Measurements from ENCODE around the gene PPP2R5B. TPM values are rescaled to one million over a fixed set of nuclear protein-coding genes. Genes with fewer than 3 reads are reported as not detected.

The PPP2R5B gene
- 6.0 and 11.1 TPM in 2 replicates for total RNA-seq

DNA sequence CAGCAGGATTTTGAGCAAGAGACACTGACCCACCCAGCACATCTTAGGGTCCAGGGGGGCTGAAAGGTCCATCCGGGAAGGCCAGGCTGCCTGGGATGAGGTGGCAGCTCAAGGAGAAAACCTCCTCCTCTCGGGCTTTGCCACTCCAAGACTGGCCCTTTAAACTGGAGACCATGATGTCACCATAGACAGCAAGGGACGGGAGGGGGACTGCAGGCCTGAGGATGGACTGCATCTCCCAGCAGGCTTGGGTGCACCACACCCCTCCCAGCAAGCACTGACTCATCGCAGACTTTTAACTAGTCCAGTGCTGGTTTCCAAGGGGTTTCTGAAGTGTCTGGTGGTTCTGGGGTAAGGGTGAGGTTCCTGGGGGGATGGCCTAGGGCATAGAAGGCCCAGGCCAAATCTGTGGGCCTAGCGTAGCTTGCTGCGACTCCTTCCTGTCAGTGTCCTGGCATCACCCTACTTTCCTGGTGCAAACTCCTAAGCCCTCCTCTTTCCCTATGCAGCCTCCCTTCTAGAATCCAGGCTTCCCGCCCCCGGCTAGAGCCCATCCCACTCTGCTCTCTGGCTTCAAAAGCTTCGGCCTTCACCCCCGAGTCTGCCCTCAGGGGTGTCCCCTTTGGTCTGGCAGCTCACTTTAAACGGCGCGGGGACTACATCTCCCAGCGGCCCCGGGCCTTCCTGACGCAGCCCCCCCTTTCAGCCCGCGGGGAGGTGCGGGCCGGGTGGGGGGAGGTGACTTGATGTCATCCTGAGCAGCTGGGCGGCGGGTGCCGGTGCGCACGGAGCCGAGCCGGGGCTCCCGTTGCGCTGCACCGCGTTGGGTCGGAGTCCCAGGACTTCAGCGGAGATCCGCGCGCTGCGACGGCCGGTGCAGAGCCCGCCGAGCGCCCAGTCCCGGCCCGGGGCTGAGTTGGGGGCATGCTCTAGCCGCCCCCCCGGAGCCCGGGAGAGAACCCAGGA lies at the start of gene PPP2R5B:
TSS of gene PPP2R5B (plus strand) at position 746 of the 966 bp plus-strand sequence. CDS start 1,046 bp downstream, outside the sequence.
- DNase-seq (ENCODE audit: low read depth in 2 of 2) = peak; percentile 76 to 95

DNA sequence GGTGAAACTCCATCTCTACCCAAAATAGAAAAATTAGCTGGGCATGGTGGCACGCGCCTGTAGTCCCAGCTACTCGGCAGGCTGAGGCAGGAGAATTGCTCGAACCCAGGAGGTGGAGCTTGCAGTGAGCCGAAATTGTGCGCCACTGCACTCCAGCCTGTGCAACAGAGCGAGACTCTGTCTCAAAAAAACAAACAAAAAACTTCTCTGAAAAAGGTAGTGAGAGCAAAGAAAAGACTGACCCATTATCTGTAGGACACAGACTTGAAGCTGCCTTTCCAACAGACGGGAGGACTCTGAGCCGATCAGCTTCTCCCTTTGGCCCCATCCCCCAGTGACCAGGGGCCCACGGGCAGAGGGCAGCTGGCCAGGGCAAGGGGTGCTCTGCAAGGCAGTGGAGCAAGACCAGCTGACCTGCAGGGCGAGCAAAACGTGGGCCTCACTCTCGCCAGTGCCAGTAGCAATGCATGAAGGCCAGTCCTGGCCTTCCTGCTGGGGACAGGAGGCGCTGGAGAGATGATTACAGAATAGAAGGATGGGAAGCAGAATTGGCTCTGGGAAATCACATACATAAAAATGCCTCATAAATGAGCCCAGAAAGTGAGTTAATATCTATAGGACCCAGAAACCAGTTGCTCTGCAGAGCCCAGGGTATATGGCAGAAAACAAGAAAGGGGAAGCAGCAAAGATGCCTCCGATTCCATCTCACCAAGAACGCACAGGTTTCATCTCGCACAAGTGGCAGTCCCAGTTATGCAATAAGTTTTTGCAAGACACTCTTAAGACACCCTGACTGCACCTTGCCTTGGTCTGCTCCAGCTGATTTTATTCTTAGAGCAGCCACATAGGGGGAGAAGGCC lies 48.9 kb upstream of the PPP2R5B start:
- DNase-seq (ENCODE audit: low read depth in 2 of 2) = no peak

DNA sequence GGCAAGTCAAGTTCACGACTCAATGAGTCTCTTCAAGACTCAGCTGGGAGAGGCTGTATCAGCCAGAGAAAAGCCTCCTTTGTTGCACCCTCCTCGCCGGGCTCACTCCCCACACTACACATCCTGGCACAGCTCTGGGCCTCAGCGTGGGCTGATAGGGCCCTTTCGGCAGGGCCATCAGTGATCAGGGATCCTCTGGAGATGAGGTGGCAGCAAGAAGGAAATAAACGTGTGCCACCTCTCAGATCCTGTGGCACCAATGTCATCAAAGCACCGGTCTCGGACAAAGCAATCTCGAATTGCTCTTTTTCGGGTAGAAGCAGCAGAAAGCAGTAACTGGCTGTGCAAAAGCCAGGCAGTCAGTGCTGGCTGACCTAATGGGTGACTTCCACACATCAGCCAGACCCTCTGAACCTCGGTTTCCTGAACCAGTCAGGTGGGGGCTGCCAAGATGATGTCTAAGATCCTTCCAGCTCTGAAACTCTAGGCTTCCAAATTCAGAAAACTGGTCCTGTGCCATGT lies 48.2 kb upstream of the PPP2R5B start:
- no peak for DNase-seq (ENCODE audit: low read depth in 2 of 2)

DNA sequence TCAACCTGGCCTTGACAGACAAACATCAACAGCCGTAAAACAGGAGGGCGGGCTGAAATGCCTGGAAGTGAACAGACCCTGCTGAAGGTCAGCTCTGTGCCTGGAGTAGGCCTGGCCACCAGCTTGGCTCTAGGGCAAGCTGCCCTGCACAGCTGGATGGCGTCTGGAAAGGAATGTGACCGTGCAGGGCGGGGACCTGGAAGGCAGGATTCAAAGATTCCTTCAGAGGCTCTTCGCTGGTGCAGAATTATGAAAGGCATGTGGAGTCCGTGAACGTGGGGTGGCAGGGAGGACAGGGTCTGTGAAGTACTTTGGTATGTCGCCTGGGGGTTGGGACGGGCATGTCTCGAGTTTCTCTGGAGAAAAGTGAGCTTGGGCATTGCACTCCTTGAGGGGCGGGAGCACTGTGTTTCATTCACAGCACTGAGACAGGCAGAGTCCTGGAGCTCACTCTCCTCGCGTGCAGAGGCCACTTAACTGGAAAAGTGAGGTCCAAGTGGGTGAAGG lies 47.6 kb upstream of the PPP2R5B start:
- DNase-seq (ENCODE audit: low read depth in 2 of 2) = no peak

DNA sequence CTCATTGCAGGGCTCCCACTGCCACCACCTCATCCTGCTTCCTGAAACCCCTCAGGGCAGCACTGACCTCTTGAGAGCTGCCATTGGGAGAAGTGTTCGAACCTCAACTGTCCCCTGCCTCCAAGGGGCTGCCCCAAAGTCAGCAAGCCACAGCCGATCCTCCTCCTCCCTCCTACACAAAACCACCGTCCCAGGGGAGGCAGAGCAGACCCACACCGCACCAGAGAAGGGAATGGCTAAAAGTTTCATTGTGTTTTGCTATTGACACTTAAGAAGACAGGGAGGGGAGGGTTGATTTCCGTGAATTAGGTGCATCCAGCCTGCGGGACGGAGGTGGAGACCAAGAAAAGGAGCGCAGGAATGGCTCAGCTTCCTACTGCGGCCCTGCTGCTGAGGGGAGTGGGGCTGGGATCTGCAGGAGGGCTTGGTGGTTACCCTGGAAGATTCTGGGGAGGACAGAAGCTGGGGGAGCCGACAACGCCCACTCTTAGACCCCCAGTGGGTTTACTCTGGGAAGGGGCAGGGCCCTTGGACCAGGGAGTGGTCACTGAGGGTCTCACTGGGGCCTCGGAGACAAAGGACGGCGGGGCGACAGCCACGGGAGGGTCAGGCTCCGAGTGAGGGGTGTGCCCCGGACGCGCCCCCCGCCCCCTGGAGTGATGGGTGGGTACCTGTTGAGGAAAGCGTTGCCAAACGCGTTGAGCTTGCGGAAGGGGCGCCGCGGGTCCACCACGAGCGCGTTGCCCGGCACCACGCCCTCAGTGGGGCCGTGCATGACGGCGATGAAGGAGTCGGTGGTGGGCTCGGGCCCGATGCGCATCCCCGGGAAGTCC lies 46.9 kb upstream of the PPP2R5B start:
- no peak for DNase-seq (ENCODE audit: low read depth in 2 of 2)

DNA sequence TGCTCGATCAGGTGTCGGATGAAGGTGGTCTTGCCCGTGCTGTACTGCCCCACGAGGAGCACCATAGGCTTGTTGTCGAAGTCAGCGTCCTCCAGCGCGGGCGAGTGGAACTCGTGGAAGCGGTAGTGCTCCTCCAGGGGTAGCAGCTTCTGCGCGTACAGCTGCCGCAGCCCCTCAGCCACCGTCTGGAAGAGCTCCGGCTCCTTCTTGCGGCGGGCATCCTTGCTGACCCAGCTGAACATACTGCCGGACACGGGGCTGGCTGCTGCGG lies 46.3 kb upstream of the PPP2R5B start:
- DNase-seq (ENCODE audit: low read depth in 2 of 2) = no peak

DNA sequence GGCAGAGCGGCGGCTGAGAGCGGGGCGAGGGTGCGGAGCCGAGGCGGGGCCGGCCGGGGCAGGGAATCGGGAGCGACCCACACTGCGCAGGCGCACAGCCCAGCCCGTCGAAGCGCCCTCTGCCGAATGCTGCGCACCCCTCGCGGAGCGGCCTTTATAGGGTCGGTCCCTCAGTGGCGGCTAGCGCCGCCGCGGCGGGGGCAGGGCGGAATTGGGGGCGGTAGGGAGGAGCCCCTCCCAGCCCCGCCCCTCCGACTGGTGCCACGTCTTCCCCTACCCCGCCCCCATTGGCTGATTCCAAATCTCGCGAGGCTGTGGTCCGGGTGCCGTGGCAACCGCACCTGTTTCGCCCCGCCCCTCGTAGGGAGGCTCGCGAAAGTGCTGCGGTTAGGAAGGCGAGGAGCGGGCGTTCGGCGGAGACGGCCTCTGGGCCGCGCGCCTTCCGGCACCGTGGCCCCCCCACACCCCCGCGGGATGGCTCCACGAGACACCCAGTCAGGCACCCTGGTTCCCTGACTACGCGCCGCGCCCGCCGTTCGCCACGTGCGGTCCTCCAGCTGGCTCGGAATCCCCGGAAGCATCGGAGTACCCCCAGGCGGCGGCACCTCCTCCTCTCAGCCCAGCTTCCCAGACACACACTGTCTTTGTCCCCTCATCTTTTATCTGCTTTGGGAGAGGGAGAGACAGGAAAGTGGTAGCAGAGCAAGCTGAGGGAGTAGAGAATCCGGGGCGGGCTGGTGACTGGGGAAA lies 45.8 kb upstream of the PPP2R5B start, which contains the start of gene EHD1:
TSS of gene EHD1 (minus strand) at position 128 of the 750 bp plus-strand sequence. CDS start 157 bp downstream, outside the sequence.
- peak; percentile 91 to 97 for DNase-seq (ENCODE audit: low read depth in 2 of 2)

DNA sequence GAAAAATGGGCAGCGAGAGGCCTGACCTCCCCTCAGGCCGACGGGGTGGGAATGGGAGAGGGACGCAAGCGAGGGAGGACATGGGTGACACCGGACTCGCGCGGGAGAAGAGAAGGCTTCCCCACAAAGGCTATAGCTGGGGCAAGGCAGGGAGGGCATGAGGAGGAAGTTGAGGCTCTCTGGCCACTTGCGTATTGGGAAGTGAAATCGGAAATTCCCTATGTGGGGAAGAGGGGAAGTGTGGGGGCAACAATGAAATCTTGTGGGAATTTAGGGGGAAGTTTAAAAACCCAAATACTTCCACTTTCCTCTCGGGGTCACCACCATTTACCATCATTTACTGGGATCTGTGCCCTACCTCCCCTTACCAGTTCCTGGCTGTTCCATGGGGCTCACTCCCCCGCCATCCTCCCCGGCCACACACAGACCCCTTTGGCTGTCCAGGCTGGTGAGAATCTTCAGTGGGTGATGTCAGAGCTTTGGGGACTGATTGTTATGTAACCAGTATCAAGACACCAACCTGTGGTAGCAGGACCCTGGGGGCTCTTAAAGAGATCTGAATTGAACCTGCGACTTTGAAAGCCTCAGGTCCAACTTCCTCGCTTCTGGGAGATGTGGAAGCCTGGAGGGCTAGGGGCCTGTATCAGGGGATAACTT lies 45.1 kb upstream of the PPP2R5B start:
- DNase-seq (ENCODE audit: low read depth in 2 of 2) = no peak

DNA sequence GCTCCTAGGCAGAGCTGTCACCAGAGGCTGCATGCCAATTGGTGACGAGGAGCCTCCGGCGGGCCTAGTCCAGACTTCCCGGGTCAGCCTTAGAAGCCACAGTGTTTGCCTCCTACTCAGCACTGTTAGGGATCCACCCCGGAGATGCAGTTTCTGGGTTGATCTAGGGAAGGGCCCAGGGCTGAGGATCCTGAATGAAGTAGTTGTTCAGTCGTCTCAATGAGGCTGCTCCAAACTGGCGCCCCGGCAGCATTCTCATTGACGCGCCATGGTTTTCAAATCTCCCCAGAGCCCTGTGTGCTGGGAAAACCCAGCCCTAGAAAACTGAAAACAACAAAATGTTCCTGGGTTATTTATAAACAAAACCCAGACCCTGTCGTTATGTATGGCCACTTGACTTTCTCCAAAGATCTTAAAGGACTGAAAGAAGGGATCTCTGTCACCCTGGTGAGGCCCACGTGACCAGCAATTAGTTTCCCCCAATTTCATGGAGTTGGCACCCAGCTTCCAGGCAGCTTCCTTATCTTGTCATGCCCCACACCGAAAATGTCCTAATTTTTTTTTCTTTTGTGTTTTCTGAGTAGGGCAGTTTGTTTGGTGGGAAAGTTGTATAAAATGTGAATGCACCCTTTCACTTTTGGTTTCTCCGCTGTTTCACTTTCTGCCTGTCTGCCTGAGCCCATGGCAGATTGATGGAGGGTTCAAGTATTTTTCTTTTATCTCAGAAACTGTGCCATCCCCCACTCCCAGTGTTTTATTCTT lies 44.1 kb upstream of the PPP2R5B start:
- no peak for DNase-seq (ENCODE audit: low read depth in 2 of 2)

DNA sequence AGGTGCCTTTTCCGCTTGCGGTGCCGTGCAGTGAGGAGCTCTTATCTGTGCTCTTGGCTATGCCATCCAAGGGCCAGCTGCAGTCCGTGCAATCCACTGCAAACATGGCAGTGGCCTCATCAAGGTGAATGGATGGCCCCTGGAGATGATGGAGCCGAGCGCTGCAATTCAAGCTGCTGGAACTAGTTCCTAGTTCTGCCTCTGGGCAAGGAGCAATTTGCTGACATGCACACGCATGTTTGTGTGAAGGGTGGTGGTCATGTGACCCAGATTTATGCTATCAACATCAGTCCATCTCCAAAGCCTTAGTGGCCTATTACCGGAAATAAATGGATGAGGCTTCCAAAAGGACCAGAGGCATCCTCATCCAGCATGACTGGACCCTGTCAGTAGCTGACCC lies 43.0 kb upstream of the PPP2R5B start:
- no peak for DNase-seq (ENCODE audit: low read depth in 2 of 2)

DNA sequence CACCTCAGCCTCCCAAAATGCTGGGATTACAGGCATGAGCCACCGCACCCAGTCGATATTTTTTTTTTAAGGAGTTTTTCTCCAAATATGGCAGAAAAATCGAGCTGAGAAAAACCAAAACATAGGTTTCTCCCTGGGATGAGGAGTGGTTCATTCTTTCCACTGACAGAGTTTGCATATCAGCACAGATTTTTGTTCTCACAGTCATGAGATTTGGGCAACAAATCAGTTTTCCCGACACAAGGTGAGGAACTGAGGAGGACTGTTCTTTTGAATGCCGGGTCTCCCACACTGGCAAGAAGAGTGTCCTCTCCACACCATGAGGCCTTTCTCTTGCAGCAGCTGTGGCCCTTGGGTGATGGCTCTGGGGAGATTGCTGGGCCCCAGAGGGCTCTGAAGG lies 42.2 kb upstream of the PPP2R5B start:
- no peak for DNase-seq (ENCODE audit: low read depth in 2 of 2)

DNA sequence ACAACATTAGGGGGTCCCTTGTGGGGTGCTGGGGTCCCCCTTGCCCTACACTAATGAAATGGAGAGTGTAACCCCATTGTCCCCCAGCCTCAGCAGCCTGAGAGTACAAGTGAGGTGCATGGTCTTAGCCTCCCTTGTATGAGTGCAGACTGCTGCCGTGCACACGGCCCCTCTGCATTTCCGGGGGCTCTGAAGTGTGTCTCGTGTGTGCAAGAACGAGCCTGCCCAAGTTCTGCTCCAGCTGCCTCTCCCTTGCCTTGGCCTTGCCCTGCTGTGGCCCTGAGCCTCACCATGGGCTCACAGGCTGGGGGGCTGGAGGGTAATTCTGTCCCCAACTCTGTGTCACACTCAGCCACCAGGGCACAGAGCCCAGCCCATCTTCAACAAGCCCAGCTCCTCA lies 40.9 kb upstream of the PPP2R5B start:
- no peak for DNase-seq (ENCODE audit: low read depth in 2 of 2)

DNA sequence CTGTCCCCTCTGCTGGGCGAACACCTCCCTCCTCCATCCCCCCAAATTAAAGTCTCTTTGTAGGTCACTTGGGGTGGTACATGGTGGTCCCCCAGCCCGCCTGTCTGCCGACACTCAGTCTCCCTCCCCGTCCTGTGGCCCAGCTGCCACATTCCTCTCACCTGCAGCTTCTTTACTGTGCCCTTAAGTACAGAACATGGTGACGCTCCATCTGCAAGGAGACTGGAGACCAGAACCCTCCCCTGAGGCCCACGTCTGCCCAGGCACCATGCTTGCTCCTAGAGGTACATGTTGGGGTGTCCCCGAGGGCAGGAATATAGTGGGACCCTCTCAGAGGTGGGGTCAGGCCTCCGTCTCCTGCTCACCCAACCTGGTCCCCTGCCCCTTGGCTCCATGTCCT lies 40.5 kb upstream of the PPP2R5B start:
- DNase-seq (ENCODE audit: low read depth in 2 of 2) = no peak

DNA sequence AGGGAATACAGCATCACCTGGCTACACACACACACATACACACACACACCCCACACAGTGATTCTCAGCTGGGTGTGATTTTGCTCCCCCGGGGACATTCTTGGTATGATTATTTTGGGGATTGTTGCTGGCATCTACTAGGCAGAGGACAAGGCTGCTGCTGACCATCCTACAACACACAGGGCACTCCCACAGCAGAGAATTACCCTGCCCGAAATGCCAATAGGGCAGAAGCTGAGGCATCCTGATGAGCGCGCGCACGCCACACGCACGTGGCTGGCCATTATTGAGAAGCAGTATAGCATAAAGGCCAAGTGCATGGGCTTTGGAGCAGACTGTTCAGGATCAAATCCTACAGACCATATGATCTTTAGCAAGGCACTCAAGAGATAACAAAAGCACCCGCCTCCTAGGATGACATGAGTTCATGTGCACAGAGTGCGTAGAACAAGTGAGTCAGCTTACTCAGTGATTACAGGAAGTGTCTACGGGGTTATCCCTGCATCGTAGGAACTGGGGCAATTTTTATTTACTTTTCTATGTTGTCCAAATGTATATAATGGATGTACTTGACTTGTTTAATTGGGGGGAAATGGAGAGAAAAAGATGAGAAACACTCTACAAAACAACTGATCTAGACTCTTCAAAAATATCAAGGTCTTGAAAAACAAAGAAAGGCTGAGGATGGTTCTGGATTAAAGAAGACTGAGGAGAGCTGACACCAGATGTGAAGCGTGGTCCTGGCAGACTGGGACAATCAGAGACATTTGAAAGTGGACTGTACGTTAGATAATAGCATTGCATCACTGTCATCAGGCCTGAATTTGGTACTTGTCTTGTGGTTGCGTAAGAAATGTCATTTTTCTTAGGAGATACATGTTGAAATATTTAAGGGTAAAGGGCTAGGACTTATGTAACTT lies 38.9 kb upstream of the PPP2R5B start:
- peak in 1 of 2 donors; percentile 69 for DNase-seq (ENCODE audit: low read depth in 2 of 2)

DNA sequence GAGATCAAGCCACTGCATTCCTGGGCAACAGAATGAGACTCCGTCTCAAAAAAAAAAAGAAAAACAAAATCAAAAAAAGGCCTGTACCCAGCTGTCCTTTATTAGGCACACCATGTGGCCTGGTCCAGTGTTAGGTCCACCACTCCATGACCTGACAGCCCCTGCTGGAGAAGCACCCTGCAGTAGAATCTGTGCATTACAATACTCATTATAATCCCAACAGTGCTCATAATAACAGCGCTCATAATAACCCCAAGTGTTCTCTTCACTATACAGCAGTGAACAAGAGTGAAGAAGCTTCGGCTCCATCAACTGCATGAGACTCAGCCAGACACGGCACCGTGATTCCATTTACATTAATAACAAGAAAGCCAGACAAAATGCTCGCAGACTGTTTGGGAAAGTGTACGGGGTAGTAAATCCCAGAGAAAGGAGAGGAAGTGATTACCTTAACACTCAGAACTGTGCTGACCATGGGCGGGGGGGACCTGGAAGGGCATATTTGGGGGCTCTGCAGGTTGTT lies 37.2 kb upstream of the PPP2R5B start:
- no peak for DNase-seq (ENCODE audit: low read depth in 2 of 2)

DNA sequence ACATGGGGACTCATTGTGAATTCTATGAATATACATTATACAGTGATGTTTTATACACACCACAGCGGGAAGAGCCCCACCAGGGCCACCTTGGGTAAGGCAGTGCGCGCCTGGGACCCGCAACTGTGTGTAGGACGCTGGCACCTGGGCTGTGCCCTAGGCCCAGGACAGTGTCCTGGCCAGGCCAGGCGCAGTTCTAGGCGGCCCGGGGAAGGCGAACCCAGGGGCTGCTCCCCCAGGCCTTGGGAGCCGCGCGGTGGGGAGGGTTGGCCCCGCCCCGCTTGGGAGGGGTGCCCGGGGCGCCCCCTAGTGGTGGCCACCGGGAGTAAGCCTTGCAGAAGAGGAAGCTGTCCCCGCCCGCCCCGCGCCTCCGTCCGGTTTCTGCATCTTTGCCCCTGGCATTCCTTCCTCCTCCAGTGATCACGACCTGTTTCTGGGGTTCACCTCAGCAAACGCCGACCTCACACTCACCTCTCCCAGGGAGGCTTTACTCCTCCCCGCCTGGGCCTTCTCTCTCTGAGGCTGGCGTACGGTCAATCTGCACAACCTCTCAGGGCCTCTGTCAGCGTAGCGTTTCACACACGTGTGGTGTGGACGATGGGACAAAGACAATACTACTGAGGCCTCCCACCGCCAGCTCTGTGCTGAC lies 36.6 kb upstream of the PPP2R5B start:
- peak in 1 of 2 donors; percentile 61 for DNase-seq (ENCODE audit: low read depth in 2 of 2)

DNA sequence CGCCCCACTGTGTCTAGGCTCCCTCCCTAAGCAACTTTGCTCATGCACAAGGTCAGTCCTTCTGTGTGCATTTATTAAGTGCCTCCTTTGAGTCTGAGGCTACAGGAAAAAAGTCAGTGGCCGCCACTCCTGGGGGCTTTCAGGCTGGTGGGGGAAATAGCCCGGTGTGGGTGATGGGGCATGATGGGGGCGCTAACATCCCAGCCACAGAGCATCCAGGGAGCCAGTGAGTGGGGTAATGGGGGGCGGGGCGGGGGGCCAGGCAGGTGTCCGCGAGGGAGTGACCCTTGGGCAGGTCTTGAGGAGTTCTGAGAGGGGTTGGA lies 36.1 kb upstream of the PPP2R5B start:
- DNase-seq (ENCODE audit: low read depth in 2 of 2) = no peak

Measured in dermis microvascular lymphatic vessel endothelial cell (primary cell).